Ovary (tissue), 9 donors: ENCODE results near the gene KIF5A. TPM values are rescaled to one million over a fixed set of nuclear protein-coding genes. Genes with fewer than 3 reads are reported as not detected.

Experiments used
- DNase-seq, 5 donors: peaks; one replicate each; pipeline ENCODE4 v3.0.0-alpha.2; 2019 to 2020
- H3K27ac ChIP-seq, 2 donors: fragments of 200-600 bp; one replicate each; pipeline versions ENCODE4 v1.5.1 to v1.8.0; 2019 to 2022
- H3K27me3 ChIP-seq: fragments of 200-600 bp; one replicate; pipeline ENCODE4 v1.8.0; 2022
- H3K36me3 ChIP-seq: fragments of 200-600 bp; sonication (generic); one replicate; pipeline ENCODE4 v1.5.1; 2019
- H3K4me1 ChIP-seq: one replicate; pipeline ENCODE4 v1.8.1; 2013; ENCODE audit warnings: mild to moderate bottlenecking, moderate library complexity; ENCODE audit not compliant: insufficient read depth
- H3K4me3 ChIP-seq: fragments of 200-600 bp; sonication (generic); one replicate; pipeline ENCODE4 v1.5.1; 2017
- H3K9me3 ChIP-seq, 2 donors: fragments of 200-600 bp in 1 of 2; sonication (generic) in 1 of 2; one replicate each; pipeline versions ENCODE4 v1.5.1 to v1.8.1; 2013 to 2019; ENCODE audit warnings: mild to moderate bottlenecking in 1 of 2, moderate library complexity in 1 of 2
- CTCF ChIP-seq, 3 donors: fragments of 450-650 bp in 2 of 3; fragments of 200-600 bp in 1 of 3; IDR thresholded peaks; one replicate each; pipeline versions ENCODE4 v1.5.1 to v1.8.0; 2016 to 2022; ENCODE audit warnings: antibody characterized with exemption in 3 of 3, mild to moderate bottlenecking in 1 of 3
- EP300 ChIP-seq: sonication (generic); formaldehyde crosslinking; IDR thresholded peaks from one replicate; pipeline ENCODE4 v1.6.1; 2017; ENCODE audit warnings: antibody characterized with exemption
- POLR2A ChIP-seq: fragments of 450-650 bp; IDR thresholded peaks from one replicate; pipeline ENCODE4 v1.6.1; 2017; ENCODE audit warnings: antibody characterized with exemption, mild to moderate bottlenecking, moderate library complexity
- WGBS, 3 donors: extraction: QIAGEN DNeasy Blood & Tissue Kit in 1 of 3; methylation state at CpG; one replicate each; pipeline versions ENCODE4 v1.1.5 to v1.1.7; 2013 to 2017; 5-methylcytosine and 5-hydroxymethylcytosine counted together
- intact Hi-C, 4 donors: fragments of 100-400 bp; cut with DNase I; formaldehyde crosslinking; loops; one replicate each; pipeline versions ENCODE4 v1.11.0 to v1.15.1; 2022 to 2023
- polyA plus RNA-seq, 2 donors: library from polyadenylated mRNA; stranded (reverse); fragments of 200-250 nt in 1 of 2; fragments of 350-450 nt in 1 of 2; fragmentation: Illumina TruSeq in 1 of 2; extraction: RNeasy Lipid Tissue Mini Kit (QIAGEN cat#74804) in 1 of 2; gene quantifications; one replicate each; pipeline ENCODE4 v1.2.3, GENCODE V29; 2013 to 2014
- total RNA-seq, 7 donors: library from RNA; depleted of rRNA in 2 of 7; stranded (reverse); fragments of >200 nt in 2 of 7; fragmentation: NEBNext Ultra II Directional in 3 of 7; extraction: Animal tissue kit (Norgen Biotek cat#: 25700) in 3 of 7; gene quantifications; one replicate each; pipeline versions ENCODE4 v1.1.0 to v1.2.4, GENCODE V29; 2016 to 2023
- donor health status: DM: no; HTN: no; CAD: no; lungs with moderate emphysema.
- donor health status: DM: no; HTN: no; CAD: no.
- donor health status: Bipolar disorder and iron deficiency.
- donor health status: DM: yes; HTN: yes; CAD: no.
- donor health status: DM: no; HTN: no; CAD: no.
- donor health status: DM: yes; HTN: yes; CAD: no.

Gene KIF5A
- total and polyA plus RNA-seq, 9 donors, result 0.08 to 0.48 (median 0.30) TPM; not detected in 1

DNA sequence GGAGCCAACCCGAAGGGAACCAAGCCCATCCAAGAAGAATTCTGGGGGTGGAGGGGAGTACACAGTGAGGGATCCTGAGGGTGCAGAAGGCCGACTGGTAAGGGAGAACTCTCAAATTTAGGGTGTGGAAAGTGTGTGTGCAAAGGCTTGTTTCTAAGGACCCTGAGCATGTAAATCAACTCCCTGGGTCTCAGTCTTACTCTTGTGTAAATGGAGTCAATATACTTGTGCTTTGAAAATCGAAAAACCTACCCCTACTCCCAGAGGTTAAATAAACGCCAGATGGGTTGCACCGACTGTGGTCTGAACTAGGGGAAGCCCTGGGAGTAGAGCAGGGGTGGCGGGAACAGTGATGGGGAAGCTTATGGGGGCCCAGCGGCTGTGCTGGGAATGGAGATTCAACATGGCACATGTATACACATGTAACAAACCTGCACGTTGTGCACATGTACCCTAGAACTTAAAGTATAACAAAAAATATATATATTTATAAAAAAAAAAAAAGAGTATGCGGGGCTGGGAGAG, 77.1 kb downstream of the KIF5A start:
- Histone ChIP-seq H3K27me3 (no peaks in the 10 kb centered on the region), H3K36me3 (no peaks in the 10 kb centered on the region), H3K9me3 (no peaks in the 10 kb centered on the region), H3K27ac (no peak overlapping the region), H3K4me1 (peaks cover 3% of the 10 kb centered on the region), H3K4me3 (no peak overlapping the region)
- TF ChIP-seq CTCF (IDR thresholded peaks at IDR 0.05), result no peak
- no peak for TF ChIP-seq EP300
- no peak for TF ChIP-seq POLR2A
- intact Hi-C loops, result loop anchor here in 2 of 4 donors (5.0 to 10.0 kb wide), 2 partner anchors 170 to 172 kb away; partner anchors contain the start of genes GLI1 (in 2 of the 2) and INHBE (in 2 of the 2)
- no peak for DNase-seq
- WGBS, 3 donors, result 42 to 47% (median 42%) methylated on average over 9 of the region's 9 CpGs

GRCh38 chr12:57627501-57628279, 77.8 kb downstream of the KIF5A start:
- WGBS, 3 donors, result 8 to 17% (median 15%) methylated on average over 41 to 67 of the region's 67 CpGs
- Histone ChIP-seq H3K4me3 (no peak overlapping the region), H3K4me1 (peaks cover 4% of the 10 kb centered on the region), H3K27me3 (no peaks in the 10 kb centered on the region), H3K36me3 (no peaks in the 10 kb centered on the region), H3K27ac (no peak overlapping the region), H3K9me3 (no peaks in the 10 kb centered on the region)
- intact Hi-C loops, result loop anchor here in 2 of 4 donors (5.0 to 10.0 kb wide), 2 partner anchors 170 to 173 kb away; partner anchors contain the start of genes GLI1 (in 2 of the 2) and INHBE (in 2 of the 2)
- no peak for TF ChIP-seq POLR2A
- no peak for TF ChIP-seq CTCF (IDR thresholded peaks at IDR 0.05)
- TF ChIP-seq EP300, result no peak
- DNase-seq, result peak in 2 of 5 donors; percentile 20 to 23

GRCh38 chr12:57628280-57629191, 78.7 kb downstream of the KIF5A start:
- Histone ChIP-seq H3K4me1 (peaks cover 8% of the 10 kb centered on the region), H3K27me3 (no peaks in the 10 kb centered on the region), H3K36me3 (no peaks in the 10 kb centered on the region), H3K9me3 (no peaks in the 10 kb centered on the region), H3K4me3 (no peak overlapping the region), H3K27ac (no peak overlapping the region)
- intact Hi-C loops, result loop anchor here in 2 of 4 donors (5.0 to 10.0 kb wide), 2 partner anchors 171 to 174 kb away; partner anchors contain the start of genes GLI1 (in 2 of the 2) and INHBE (in 2 of the 2)
- 70 to 83% (median 74%) methylated on average over 29 of the region's 29 CpGs for WGBS, 3 donors
- DNase-seq, result no peak
- TF ChIP-seq EP300, result no peak
- TF ChIP-seq POLR2A, result no peak
- no peak for TF ChIP-seq CTCF (IDR thresholded peaks at IDR 0.05)

DNA sequence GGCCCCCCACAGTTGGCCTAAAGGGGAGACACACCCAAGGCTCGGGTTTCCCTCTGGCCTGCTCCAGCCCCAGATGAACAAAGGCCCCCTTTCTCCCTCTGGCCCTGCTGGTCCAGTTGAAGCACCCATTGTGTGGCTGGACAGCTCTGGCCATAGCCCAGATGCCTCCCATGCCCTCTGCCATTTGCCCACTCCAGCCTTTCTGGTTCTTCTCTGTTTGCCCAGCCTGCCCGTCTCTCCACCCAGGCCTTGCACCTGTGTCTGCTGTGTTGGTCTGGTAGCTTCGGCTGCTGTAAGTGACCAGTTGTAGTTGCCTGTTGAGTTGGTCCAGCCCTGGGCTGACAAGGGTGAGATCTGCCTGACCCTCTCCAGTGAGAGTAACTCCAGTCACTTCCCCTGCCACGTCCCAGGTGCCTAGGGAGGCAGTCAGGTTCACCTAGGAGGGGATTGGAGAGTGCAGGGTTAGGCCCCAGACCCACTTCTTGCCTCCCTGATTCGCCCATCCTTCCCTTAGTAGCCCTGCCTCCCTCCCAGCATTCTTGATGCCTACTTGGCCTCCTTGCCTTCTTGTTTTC, 80.1 kb downstream of the KIF5A start:
- H3K27me3 ChIP-seq, result no peaks in the 10 kb centered on the region
- DNase-seq, result no peak
- H3K4me3 ChIP-seq, result no peak overlapping the region
- peaks cover 8% of the 10 kb centered on the region for H3K4me1 ChIP-seq
- H3K27ac ChIP-seq, result no peak overlapping the region
- H3K36me3 ChIP-seq, result no peaks in the 10 kb centered on the region
- no peaks in the 10 kb centered on the region for H3K9me3 ChIP-seq
- TF ChIP-seq EP300, result no peak
- 88 to 94% (median 91%) methylated on average over 5 of the region's 5 CpGs for WGBS, 3 donors
- intact Hi-C loops, result loop anchor here in 2 of 4 donors (5.0 to 10.0 kb wide), 2 partner anchors 173 to 175 kb away; partner anchors contain the start of genes GLI1 (in 2 of the 2) and INHBE (in 2 of the 2)
